GM12875 (cell line): Measurements from ENCODE around the gene HEBP2.

Experiments
- H3K4me3 ChIP-seq: one replicate; pipeline ENCODE4 v1.5.1; 2011; ENCODE audit warnings: low read depth, low read length, control low read depth
- CTCF ChIP-seq: IDR thresholded peaks from 2 replicates; pipeline ENCODE4 v1.5.1; 2011; ENCODE audit warnings: low read depth, mild to moderate bottlenecking, control low read depth, inconsistent platforms, low read length, moderate library complexity, borderline replicate concordance; ENCODE audit not compliant: insufficient read depth

HEBP2 gene

GRCh38 chr6:138442663-138443062 is 38.6 kb downstream of the HEBP2 start:
- no peak for TF ChIP-seq CTCF
- no peak overlapping the region for H3K4me3 ChIP-seq

GRCh38 chr6:138443979-138444378 is 40.0 kb downstream of the HEBP2 start:
- no peak overlapping the region for H3K4me3 ChIP-seq
- TF ChIP-seq CTCF, result no peak

GRCh38 chr6:138446821-138447220 is 42.8 kb downstream of the HEBP2 start:
- H3K4me3 ChIP-seq, result no peak overlapping the region
- TF ChIP-seq CTCF, result no peak

- no peak for TF ChIP-seq CTCF
- no peak overlapping the region for H3K4me3 ChIP-seq
These were observed 46.4 kb downstream of the HEBP2 start for GRCh38 chr6:138450445-138450844.

GRCh38 chr6:138451043-138451442 is 47.0 kb downstream of the HEBP2 start:
- no peak for TF ChIP-seq CTCF
- H3K4me3 ChIP-seq, result no peak overlapping the region

GRCh38 chr6:138454981-138455706 is 51.1 kb downstream of the HEBP2 start:
- no peak overlapping the region for H3K4me3 ChIP-seq
- TF ChIP-seq CTCF, result no peak

GRCh38 chr6:138455746-138456400 is 51.9 kb downstream of the HEBP2 start:
- H3K4me3 ChIP-seq, result no peak overlapping the region
- no peak for TF ChIP-seq CTCF
